Mesenchymal stem cell (in vitro differentiated cells and primary cell): ENCODE results near the gene TMEM59.
"Not testable (repeated sequence)": the region's sequence is repeated elsewhere in the genome, so short reads cannot be mapped to it uniquely, and the experiment has no call there.

ENCODE experiments used
- DNase-seq: peaks from one replicate; pipeline ENCODE4 v3.0.0-alpha.2; 2013
- H2AFZ ChIP-seq: one replicate; pipeline ENCODE4 v1.6.1; 2013; ENCODE audit warnings: low read depth, mild to moderate bottlenecking, control low read depth, inconsistent platforms, low read length, moderate library complexity
- H2AK5ac ChIP-seq: 2 replicates; pipeline ENCODE4 v1.6.1; 2013; ENCODE audit warnings: low read length, moderate library complexity, mild to moderate bottlenecking, inconsistent platforms; ENCODE audit not compliant: severe bottlenecking
- H2BK120ac ChIP-seq: one replicate; pipeline ENCODE4 v1.6.1; 2013; ENCODE audit warnings: low read depth, mild to moderate bottlenecking, inconsistent platforms, low read length, moderate library complexity
- H2BK12ac ChIP-seq, 2 experiments: one replicate each; pipeline ENCODE4 v1.6.1; 2013; ENCODE audit warnings: inconsistent platforms in 2 of 2, low read length in 2 of 2, mild to moderate bottlenecking in 2 of 2, moderate library complexity in 2 of 2, control low read depth in 1 of 2
- H2BK15ac ChIP-seq: one replicate; pipeline ENCODE4 v1.6.1; 2013; ENCODE audit warnings: mild to moderate bottlenecking, low read depth, inconsistent platforms; ENCODE audit not compliant: poor library complexity, severe bottlenecking
- H2BK5ac ChIP-seq: 2 replicates; pipeline ENCODE4 v1.6.1; 2013; ENCODE audit warnings: low read depth, mild to moderate bottlenecking, low read length, control low read depth, inconsistent platforms; ENCODE audit not compliant: poor library complexity, severe bottlenecking
- H3K14ac ChIP-seq, 2 experiments: one replicate each; pipeline ENCODE4 v1.6.1; 2013; ENCODE audit warnings: inconsistent platforms in 2 of 2, low read length in 2 of 2, control low read depth in 1 of 2, mild to moderate bottlenecking in 1 of 2, moderate library complexity in 1 of 2
- H3K18ac ChIP-seq, 2 experiments: one replicate each; pipeline ENCODE4 v1.6.1; 2013; ENCODE audit warnings: inconsistent platforms in 2 of 2, low read length in 2 of 2, control low read depth in 1 of 2, low read depth in 1 of 2, mild to moderate bottlenecking in 1 of 2
- H3K23ac ChIP-seq, 2 experiments: one replicate each; pipeline ENCODE4 v1.6.1; 2013; ENCODE audit warnings: inconsistent platforms in 2 of 2, low read length in 2 of 2, mild to moderate bottlenecking in 2 of 2, moderate library complexity in 2 of 2, control low read depth in 1 of 2
- H3K27ac ChIP-seq: 2 replicates; pipeline ENCODE4 v1.5.1; 2013; ENCODE audit warnings: mild to moderate bottlenecking, moderate library complexity, low read length, control low read depth, inconsistent platforms; ENCODE audit not compliant: poor library complexity, severe bottlenecking
- H3K27me3 ChIP-seq, 2 experiments: 2 replicates each; pipeline versions ENCODE4 v1.6.1 to v1.7.0; 2013; ENCODE audit warnings: low read length in 2 of 2, mild to moderate bottlenecking in 2 of 2, moderate library complexity in 2 of 2, control low read depth in 1 of 2, inconsistent platforms in 1 of 2; ENCODE audit not compliant: control insufficient read depth in 1 of 2, insufficient read depth in 1 of 2
- H3K36me3 ChIP-seq, 2 experiments: 2 replicates each; pipeline versions ENCODE4 v1.6.1 to v1.7.0; 2013; ENCODE audit warnings: low read length in 2 of 2, control low read depth in 1 of 2, inconsistent platforms in 1 of 2, low read depth in 1 of 2, mild to moderate bottlenecking in 1 of 2; ENCODE audit not compliant: insufficient read depth in 2 of 2, control insufficient read depth in 1 of 2
- H3K4ac ChIP-seq, 2 experiments: one replicate each; pipeline ENCODE4 v1.6.1; 2013; ENCODE audit warnings: inconsistent platforms in 2 of 2, low read length in 2 of 2, mild to moderate bottlenecking in 2 of 2, moderate library complexity in 2 of 2, control low read depth in 1 of 2, low read depth in 1 of 2
- H3K4me1 ChIP-seq: 2 replicates; pipeline ENCODE4 v1.6.1; 2013; ENCODE audit warnings: low read depth, low read length, control low read depth; ENCODE audit not compliant: control insufficient read depth, insufficient read depth
- H3K4me2 ChIP-seq: 2 replicates; pipeline ENCODE4 v1.6.1; 2013; ENCODE audit warnings: low read length, mild to moderate bottlenecking, inconsistent platforms; ENCODE audit not compliant: poor library complexity, severe bottlenecking
- H3K4me3 ChIP-seq, 2 experiments: 2 replicates each; pipeline versions ENCODE4 v1.5.1 to v1.7.0; 2013; ENCODE audit warnings: low read length in 2 of 2, mild to moderate bottlenecking in 2 of 2, control low read depth in 1 of 2, low read depth in 1 of 2; ENCODE audit not compliant: insufficient read depth in 1 of 2
- H3K79me1 ChIP-seq: replicated peaks from 2 replicates; pipeline ENCODE4 v1.6.1; 2013; ENCODE audit warnings: mild to moderate bottlenecking, control low read depth, low read length, inconsistent platforms; ENCODE audit not compliant: poor library complexity, severe bottlenecking
- H3K9ac ChIP-seq: 2 replicates; pipeline ENCODE4 v1.7.0; 2013; ENCODE audit warnings: mild to moderate bottlenecking, low read length, moderate library complexity
- H3K9me3 ChIP-seq: 2 replicates; pipeline ENCODE4 v1.7.0; 2013; ENCODE audit warnings: mild to moderate bottlenecking, low read length; ENCODE audit not compliant: control insufficient read depth
- H4K8ac ChIP-seq: one replicate; pipeline ENCODE4 v1.6.1; 2013; ENCODE audit warnings: inconsistent platforms, mild to moderate bottlenecking, low read length, moderate library complexity
- H4K91ac ChIP-seq: one replicate; pipeline ENCODE4 v1.6.1; 2013; ENCODE audit warnings: mild to moderate bottlenecking, low read length, inconsistent platforms
- WGBS: methylation state at CpG from one replicate; pipeline ENCODE4 v1.1.7; 2013; ENCODE audit warnings: mixed read lengths; 5-methylcytosine and 5-hydroxymethylcytosine counted together

The TMEM59 gene

GRCh38 chr1:54096227-54096876 lies 43.3 kb upstream of the TMEM59 start:
- no peaks in the 10 kb centered on the region for H3K4me1 ChIP-seq
- no peaks in the 10 kb centered on the region for H3K27me3 ChIP-seq
- peak overlapping the region in 1 of 2 experiments; percentile 26 for H3K14ac ChIP-seq
- no peak overlapping the region for H2BK120ac ChIP-seq
- no peak overlapping the region for H3K18ac ChIP-seq
- H4K8ac ChIP-seq = peak overlapping the region; percentile 76
- H3K27ac ChIP-seq = no peak overlapping the region
- WGBS = 92% methylated on average over 25 of the region's 25 CpGs
- no peak overlapping the region for H2BK12ac ChIP-seq
- H2BK15ac ChIP-seq = no peak overlapping the region
- H4K91ac ChIP-seq = peak overlapping the region; percentile 45
- peaks cover 8 to 24% of the 10 kb centered on the region in 2 experiments for H3K36me3 ChIP-seq
- no peak overlapping the region for H3K4ac ChIP-seq
- no peak overlapping the region for H3K4me2 ChIP-seq
- no peak overlapping the region for H3K4me3 ChIP-seq
- H3K79me1 ChIP-seq = no peaks in the 10 kb centered on the region
- DNase-seq = no peak
- no peak overlapping the region for H2AK5ac ChIP-seq
- H3K9me3 ChIP-seq = no peaks in the 10 kb centered on the region
- H2AFZ ChIP-seq = no peak overlapping the region
- no peak overlapping the region for H2BK5ac ChIP-seq
- no peak overlapping the region for H3K9ac ChIP-seq
- H3K23ac ChIP-seq = no peak overlapping the region

GRCh38 chr1:54095546-54096226 lies 42.7 kb upstream of the TMEM59 start:
- Histone ChIP-seq H3K4ac (no peak overlapping the region), H3K27me3 (no peaks in the 10 kb centered on the region), H3K27ac (no peak overlapping the region), H3K36me3 (peaks cover 8 to 24% of the 10 kb centered on the region in 2 experiments), H2AFZ (no peak overlapping the region), H4K91ac (no peak overlapping the region), H3K9ac (no peak overlapping the region), H2BK12ac (no peak overlapping the region), H3K79me1 (no peaks in the 10 kb centered on the region), H3K4me2 (no peak overlapping the region), H4K8ac (no peak overlapping the region), H2BK120ac (no peak overlapping the region), H3K4me1 (no peaks in the 10 kb centered on the region), H3K23ac (no peak overlapping the region), H3K4me3 (no peak overlapping the region), H2AK5ac (no peak overlapping the region), H3K14ac (no peak overlapping the region), H3K18ac (no peak overlapping the region), H3K9me3 (no peaks in the 10 kb centered on the region), H2BK15ac (no peak overlapping the region), H2BK5ac (no peak overlapping the region)
- WGBS = 54% methylated on average over 7 of the region's 8 CpGs
- peak; percentile 6 for DNase-seq

GRCh38 chr1:54094730-54095105 lies 41.7 kb upstream of the TMEM59 start:
- H3K4ac ChIP-seq, H3K4me2 ChIP-seq, H4K8ac ChIP-seq, H3K4me3 ChIP-seq, H3K27ac ChIP-seq, H3K23ac ChIP-seq, H3K27me3 ChIP-seq, DNase-seq, H2BK12ac ChIP-seq, H3K9ac ChIP-seq, H2BK5ac ChIP-seq, H3K4me1 ChIP-seq, H4K91ac ChIP-seq, H2AK5ac ChIP-seq, H3K9me3 ChIP-seq, H2AFZ ChIP-seq, H2BK15ac ChIP-seq, H3K18ac ChIP-seq, H3K14ac ChIP-seq, H2BK120ac ChIP-seq, H3K79me1 ChIP-seq: not testable (repeated sequence)
- 100% methylated on average over 1 of the region's 1 CpG for WGBS
- H3K36me3 ChIP-seq = peaks cover 8 to 27% of the 10 kb centered on the region in 2 experiments

GRCh38 chr1:54094001-54094729 lies 41.2 kb upstream of the TMEM59 start:
- Histone ChIP-seq H3K36me3 (peaks cover 8 to 30% of the 10 kb centered on the region in 2 experiments), H3K9ac (no peak overlapping the region), H3K79me1 (no peaks in the 10 kb centered on the region), H2BK15ac (no peak overlapping the region), H2AFZ (no peak overlapping the region), H3K18ac (no peak overlapping the region), H3K4ac (no peak overlapping the region), H3K23ac (no peak overlapping the region), H2AK5ac (no peak overlapping the region), H3K4me1 (no peaks in the 10 kb centered on the region), H3K14ac (no peak overlapping the region), H4K8ac (no peak overlapping the region), H3K4me2 (no peak overlapping the region), H4K91ac (no peak overlapping the region), H3K9me3 (no peaks in the 10 kb centered on the region), H3K27ac (no peak overlapping the region), H2BK12ac (no peak overlapping the region), H3K4me3 (no peak overlapping the region), H2BK5ac (no peak overlapping the region), H3K27me3 (no peaks in the 10 kb centered on the region), H2BK120ac (no peak overlapping the region)
- no peak for DNase-seq
- WGBS = 92% methylated on average over 4 of the region's 4 CpGs
